Bladder microvascular endothelial cell (primary cell): ENCODE results near the gene MAP2K7. TPM values are rescaled to one million over a fixed set of nuclear protein-coding genes. Genes with fewer than 3 reads are reported as not detected.

ENCODE experiments used
- total RNA-seq: library from RNA; depleted of rRNA; stranded (reverse); fragments of >200 nt; gene quantifications from 2 replicates; pipeline ENCODE4 v1.2.3, GENCODE V29; 2014

MAP2K7 gene
- total RNA-seq: 8.1 and 12.8 TPM in 2 replicates

GRCh38 chr19:7903244-7904073 lies at the start of gene MAP2K7:
MAP2K7 (plus strand) TSS chr19:7903877; CDS start chr19:7903945, 68 bp downstream.

GRCh38 chr19:7874076-7874896 lies 29.4 kb upstream of the MAP2K7 start, which contains the start of gene PRR36:
PRR36 (minus strand) TSS chr19:7874390; CDS start chr19:7873689, 701 bp downstream.

GRCh38 chr19:7888145-7888825 lies 15.4 kb upstream of the MAP2K7 start, which contains the start of gene LRRC8E:
LRRC8E (plus strand) TSS chr19:7888510; CDS start chr19:7895604, 7,094 bp downstream.

GRCh38 chr19:7914598-7915045 lies 10.9 kb downstream of the MAP2K7 start, which contains the start of gene TGFBR3L:
TGFBR3L (plus strand) TSS chr19:7914830.

GRCh38 chr19:7919610-7920518 lies 16.2 kb downstream of the MAP2K7 start, which contains the start of gene SNAPC2:
SNAPC2 (plus strand) TSS chr19:7920338; CDS start chr19:7920367, 29 bp downstream.

GRCh38 chr19:7926021-7926726 lies 22.5 kb downstream of the MAP2K7 start, which contains the start of gene CTXN1:
CTXN1 (minus strand) TSS chr19:7926135; CDS start chr19:7925538, 597 bp downstream.

GRCh38 chr19:7943444-7944176 lies 39.9 kb downstream of the MAP2K7 start, which contains the start of gene TIMM44:
TIMM44 (minus strand) TSS chr19:7943666; CDS start chr19:7943651, 15 bp downstream.

Other genes with a start within 250 kb of the MAP2K7 start
- not detected in 2 replicates for gene RETN, start 234.8 kb upstream of the MAP2K7 start, total RNA-seq
- gene MCEMP1, start 226.8 kb upstream of the MAP2K7 start, total RNA-seq: not detected in 2 replicates
- gene TRAPPC5, start 223.0 kb upstream of the MAP2K7 start, total RNA-seq: 52.0 and 117 TPM in 2 replicates
- gene FCER2, start 201.7 kb upstream of the MAP2K7 start, total RNA-seq: not detected in 2 replicates
- gene CLEC4G, start 171.8 kb upstream of the MAP2K7 start, total RNA-seq: not detected in 2 replicates
- not detected in 2 replicates for gene CD209, start 156.3 kb upstream of the MAP2K7 start, total RNA-seq
- 0.44 TPM in 1 of 2 replicates, not detected in the other for gene CLEC4M, start 140.6 kb upstream of the MAP2K7 start, total RNA-seq
- 11.0 and 16.7 TPM in 2 replicates for gene EVI5L, start 73.7 kb upstream of the MAP2K7 start, total RNA-seq
- gene PRR36, start 29.5 kb upstream of the MAP2K7 start, total RNA-seq: 0.13 TPM in 1 of 2 replicates, not detected in the other
- 0.32 and 1.1 TPM in 2 replicates for gene LRRC8E, start 15.4 kb upstream of the MAP2K7 start, total RNA-seq
- gene TGFBR3L, start 11.0 kb downstream of the MAP2K7 start, total RNA-seq: 0.38 TPM in 1 of 2 replicates, not detected in the other
- 8.4 and 13.0 TPM in 2 replicates for gene SNAPC2, start 16.5 kb downstream of the MAP2K7 start, total RNA-seq
- 2.3 and 4.4 TPM in 2 replicates for gene CTXN1, start 22.3 kb downstream of the MAP2K7 start, total RNA-seq
- gene TIMM44, start 39.8 kb downstream of the MAP2K7 start, total RNA-seq: 36.1 and 48.9 TPM in 2 replicates
- gene ELAVL1, start 101.8 kb downstream of the MAP2K7 start, total RNA-seq: 15.5 and 81.9 TPM in 2 replicates
- gene CCL25, start 148.9 kb downstream of the MAP2K7 start, total RNA-seq: not detected in 2 replicates
- under 0.01 TPM in 2 replicates for gene FBN3, start 245.7 kb downstream of the MAP2K7 start, total RNA-seq